C1 segment of cervical spinal cord (tissue), 14 donors: Measurements from ENCODE around the gene CARS1.

Source experiments
- DNase-seq, 14 donors: peaks; one replicate each; lab custom pipeline; 2025; lab: John Stamatoyannopoulos, UW

CARS1 gene

DNA sequence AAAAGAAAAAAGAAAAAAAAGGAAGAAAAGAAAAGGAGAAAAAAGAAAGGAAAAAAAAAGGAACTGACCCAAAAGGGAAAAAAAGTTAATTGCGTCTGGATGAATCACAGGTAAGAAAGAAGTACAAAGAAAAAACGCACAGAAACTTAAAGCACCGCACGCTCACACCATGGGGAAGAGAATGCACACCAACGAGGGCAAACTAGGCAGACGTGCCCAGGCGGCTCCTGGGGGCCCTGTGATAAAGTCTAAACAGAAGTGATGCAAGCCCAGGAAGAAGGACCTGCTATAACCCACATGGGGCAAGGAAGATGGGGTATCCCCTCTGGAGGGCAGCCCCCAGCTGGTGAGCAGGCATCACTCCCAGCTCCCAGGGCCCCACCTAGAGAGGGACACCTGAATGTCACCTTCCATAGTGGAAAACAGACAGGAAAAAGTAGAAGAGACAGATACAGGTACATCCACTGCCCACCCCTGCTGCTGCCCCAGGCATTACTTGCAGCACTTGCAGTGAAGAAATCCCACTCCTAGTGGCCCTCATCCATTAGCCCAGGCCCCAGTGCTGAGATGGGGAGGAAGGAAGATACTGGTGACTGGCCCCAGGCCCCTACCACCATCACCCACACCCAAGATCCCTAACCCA is 94.0 kb downstream of the CARS1 start:
- DNase-seq = no peak

GRCh38 chr11:2961080-2961479 is 96.1 kb downstream of the CARS1 start:
- no peak for DNase-seq

GRCh38 chr11:2960139-2960538 is 97.1 kb downstream of the CARS1 start:
- DNase-seq = no peak

GRCh38 chr11:2958251-2958650 is 99.0 kb downstream of the CARS1 start:
- DNase-seq = no peak

DNA sequence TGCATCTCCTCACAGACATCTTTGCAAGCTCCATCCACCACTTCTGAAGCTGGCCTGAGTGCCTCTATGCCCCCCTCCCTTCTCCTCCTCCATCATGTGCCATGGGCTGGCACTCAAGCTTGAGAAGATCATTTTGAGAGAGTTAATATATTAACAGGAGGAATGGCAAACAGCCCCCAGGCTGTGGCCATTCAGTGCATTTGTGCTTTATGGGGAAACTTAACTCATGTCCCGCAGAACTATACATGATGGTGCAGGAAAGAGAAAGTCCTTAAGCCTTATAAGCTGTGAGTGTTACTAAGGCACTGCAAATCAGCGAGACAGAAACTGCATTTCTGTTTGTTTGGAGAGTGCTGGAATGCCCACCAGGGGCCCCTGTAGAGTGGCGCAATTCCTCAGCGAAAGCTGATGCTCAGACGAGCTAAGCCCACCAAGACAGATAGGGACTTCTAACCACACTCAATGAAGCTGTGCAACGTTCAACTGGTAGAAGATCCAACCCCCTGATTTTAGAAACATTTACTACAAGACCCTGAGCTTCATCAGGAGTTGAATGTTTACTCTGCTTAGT is 101.2 kb downstream of the CARS1 start:
- no peak for DNase-seq

DNA sequence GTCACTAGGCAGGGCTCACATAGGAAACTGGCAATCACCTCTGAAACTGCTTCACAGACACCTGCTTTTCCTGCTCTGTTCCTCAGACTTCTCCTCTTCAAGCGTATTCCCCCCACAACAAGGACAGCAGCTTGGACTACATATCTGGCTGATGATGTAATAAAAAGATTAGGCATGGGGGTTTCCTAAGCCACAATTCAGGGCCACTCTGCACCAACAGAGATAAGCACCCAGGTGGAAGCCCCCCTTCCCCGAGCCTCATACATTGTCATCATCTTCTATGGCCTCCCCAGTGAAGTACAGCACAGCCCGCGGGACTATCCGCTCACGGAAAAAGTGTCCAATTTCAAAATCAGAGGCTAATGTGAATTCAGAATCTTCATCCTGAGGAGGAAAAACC is 103.0 kb downstream of the CARS1 start:
- no peak for DNase-seq

DNA sequence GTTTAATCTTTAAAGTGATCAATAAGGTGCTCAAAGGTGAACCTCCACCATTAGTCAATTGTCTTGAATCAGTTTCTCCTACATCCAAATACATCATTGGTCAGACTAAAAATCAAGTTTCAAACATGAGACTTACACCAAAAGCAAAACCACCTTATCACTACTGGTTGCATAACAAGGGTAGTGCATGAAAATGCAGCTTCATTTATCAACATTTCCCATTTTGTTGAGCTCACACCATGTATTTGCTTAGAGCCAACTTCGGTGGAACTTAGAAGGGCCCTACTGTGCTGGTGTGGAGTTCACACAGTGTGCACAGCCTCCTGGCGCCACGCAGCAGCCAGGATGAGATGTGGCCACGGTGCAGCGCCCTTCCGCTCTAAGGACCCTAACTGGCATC is 104.9 kb downstream of the CARS1 start:
- no peak for DNase-seq

GRCh38 chr11:2951231-2952110 is 105.8 kb downstream of the CARS1 start:
- DNase-seq = no peak
